H9 (cell line): ENCODE results near the gene PRSS50. TPM values are rescaled to one million over a fixed set of nuclear protein-coding genes. Genes with fewer than 3 reads are reported as not detected.

Experiments used
- DNase-seq: peaks from one replicate; pipeline ENCODE4 v3.0.0-alpha.2; 2017
- H2AFZ ChIP-seq: one replicate; pipeline ENCODE4 v1.6.1; 2013; ENCODE audit warnings: mild to moderate bottlenecking, low read length, control low read depth, moderate library complexity
- H2AK5ac ChIP-seq: 2 replicates; pipeline ENCODE4 v1.6.1; 2013; ENCODE audit warnings: low read length, control low read depth, mixed read lengths; ENCODE audit not compliant: insufficient read length
- H2BK120ac ChIP-seq: one replicate; pipeline ENCODE4 v1.6.1; 2013; ENCODE audit warnings: low read depth, mild to moderate bottlenecking, low read length, control low read depth, inconsistent platforms; ENCODE audit not compliant: poor library complexity, severe bottlenecking
- H2BK12ac ChIP-seq: 2 replicates; pipeline ENCODE4 v1.6.1; 2013; ENCODE audit warnings: low read length, control low read depth, mixed read lengths, low read depth; ENCODE audit not compliant: insufficient read length
- H2BK15ac ChIP-seq: 2 replicates; pipeline ENCODE4 v1.6.1; 2013; ENCODE audit warnings: low read depth, low read length, control low read depth
- H2BK20ac ChIP-seq: one replicate; pipeline ENCODE4 v1.6.1; 2013; ENCODE audit warnings: low read depth, mild to moderate bottlenecking, low read length, control low read depth, inconsistent platforms; ENCODE audit not compliant: poor library complexity, severe bottlenecking
- H2BK5ac ChIP-seq: 2 replicates; pipeline ENCODE4 v1.6.1; 2013; ENCODE audit warnings: low read length, control low read depth, mixed read lengths; ENCODE audit not compliant: insufficient read length
- H3K14ac ChIP-seq: 2 replicates; pipeline ENCODE4 v1.6.1; 2013; ENCODE audit warnings: low read length, control low read depth; ENCODE audit not compliant: insufficient read depth
- H3K18ac ChIP-seq: 2 replicates; pipeline ENCODE4 v1.6.1; 2013; ENCODE audit warnings: low read depth, mild to moderate bottlenecking, mixed read lengths, low read length, control low read depth; ENCODE audit not compliant: insufficient read length
- H3K23ac ChIP-seq: 2 replicates; pipeline ENCODE4 v1.6.1; 2013; ENCODE audit warnings: low read length, control low read depth, mixed read lengths, low read depth; ENCODE audit not compliant: insufficient read length
- H3K23me2 ChIP-seq: 2 replicates; pipeline ENCODE4 v1.6.1; 2013; ENCODE audit warnings: low read depth, mild to moderate bottlenecking, mixed read lengths, low read length, control low read depth; ENCODE audit not compliant: insufficient read length, poor library complexity, severe bottlenecking
- H3K27ac ChIP-seq: 2 replicates; pipeline ENCODE4 v1.5.1; 2013; ENCODE audit warnings: low read length, control low read depth, mixed read lengths, low read depth; ENCODE audit not compliant: insufficient read length
- H3K27me3 ChIP-seq: 2 replicates; pipeline ENCODE4 v1.6.1; 2013; ENCODE audit warnings: low read length, control low read depth, inconsistent platforms; ENCODE audit not compliant: insufficient read depth
- H3K4ac ChIP-seq: 2 replicates; pipeline ENCODE4 v1.6.1; 2013; ENCODE audit warnings: low read depth, mild to moderate bottlenecking, control low read depth, inconsistent platforms, low read length, moderate library complexity
- H3K4me1 ChIP-seq: 2 replicates; pipeline ENCODE4 v1.6.1; 2013; ENCODE audit warnings: low read length, control low read depth, inconsistent platforms; ENCODE audit not compliant: insufficient read depth
- H3K4me2 ChIP-seq: 2 replicates; pipeline ENCODE4 v1.6.1; 2013; ENCODE audit warnings: low read length, control low read depth, mixed read lengths; ENCODE audit not compliant: insufficient read length, insufficient read depth
- H3K56ac ChIP-seq: 2 replicates; pipeline ENCODE4 v1.6.1; 2013; ENCODE audit warnings: low read depth, mild to moderate bottlenecking, mixed read lengths, low read length, control low read depth; ENCODE audit not compliant: insufficient read length
- H3K79me1 ChIP-seq: 2 replicates; pipeline ENCODE4 v1.6.1; 2013; ENCODE audit warnings: low read depth, mild to moderate bottlenecking, moderate library complexity, low read length, control low read depth, inconsistent platforms; ENCODE audit not compliant: insufficient read depth, poor library complexity, severe bottlenecking
- H3K79me2 ChIP-seq: 2 replicates; pipeline ENCODE4 v1.6.1; 2013; ENCODE audit warnings: low read length, control low read depth, inconsistent platforms; ENCODE audit not compliant: insufficient read depth
- H3K9ac ChIP-seq: 2 replicates; pipeline ENCODE4 v1.6.1; 2013; ENCODE audit warnings: low read length, control low read depth, mixed read lengths; ENCODE audit not compliant: insufficient read length; ENCODE audit errors: extremely low read depth
- H3K9me3 ChIP-seq: one replicate; pipeline ENCODE4 v1.6.1; 2013; ENCODE audit warnings: low read depth, low read length, inconsistent platforms; ENCODE audit not compliant: control insufficient read depth
- H3T11ph ChIP-seq: one replicate; pipeline ENCODE4 v1.6.1; 2013; ENCODE audit warnings: mild to moderate bottlenecking, low read length, control low read depth, inconsistent platforms
- H4K20me1 ChIP-seq: one replicate; pipeline ENCODE4 v1.6.1; 2013; ENCODE audit not compliant: control insufficient read depth, insufficient read length, insufficient read depth
- H4K5ac ChIP-seq: 2 replicates; pipeline ENCODE4 v1.6.1; 2013; ENCODE audit warnings: low read depth, mild to moderate bottlenecking, mixed read lengths, low read length, control low read depth; ENCODE audit not compliant: insufficient read length
- H4K8ac ChIP-seq: replicated peaks from 2 replicates; pipeline ENCODE4 v1.6.1; 2013; ENCODE audit warnings: low read length, control low read depth, mixed read lengths, low read depth; ENCODE audit not compliant: insufficient read length
- H4K91ac ChIP-seq: 2 replicates; pipeline ENCODE4 v1.6.1; 2013; ENCODE audit warnings: low read depth, mild to moderate bottlenecking, moderate library complexity, mixed read lengths, low read length, control low read depth; ENCODE audit not compliant: insufficient read length
- H3K27ac Mint-ChIP-seq, 3 experiments: 2 replicates in 2 of 3; 3 replicates in 1 of 3; pipeline ENCODE4 v1.8.0; 2020 to 2021; ENCODE audit warnings: mixed read lengths in 3 of 3, mild to moderate bottlenecking in 1 of 3, moderate library complexity in 1 of 3
- H3K27me3 Mint-ChIP-seq: 2 replicates; pipeline ENCODE4 v1.8.0; 2021; ENCODE audit warnings: low read depth, mild to moderate bottlenecking, moderate library complexity, mixed read lengths
- H3K36me3 Mint-ChIP-seq, 3 experiments: 2 replicates in 2 of 3; 3 replicates in 1 of 3; pipeline ENCODE4 v1.8.0; 2020 to 2021; ENCODE audit warnings: low read depth in 3 of 3, mixed read lengths in 3 of 3; ENCODE audit not compliant: insufficient read depth in 1 of 3
- H3K4me1 Mint-ChIP-seq, 2 experiments: 2 replicates each; pipeline ENCODE4 v1.8.0; 2020; ENCODE audit warnings: mixed read lengths in 2 of 2
- H3K4me3 Mint-ChIP-seq, 2 experiments: 2 replicates in 1 of 2; 3 replicates in 1 of 2; pipeline ENCODE4 v1.8.0; 2020 to 2021; ENCODE audit warnings: mild to moderate bottlenecking in 2 of 2, mixed read lengths in 2 of 2, moderate library complexity in 1 of 2
- H3K9me3 Mint-ChIP-seq, 2 experiments: 2 replicates in 1 of 2; 3 replicates in 1 of 2; pipeline ENCODE4 v1.8.0; 2020; ENCODE audit warnings: mild to moderate bottlenecking in 2 of 2, mixed read lengths in 2 of 2, moderate library complexity in 1 of 2
- CTCF ChIP-seq: fragments of 200-600 bp; sonication (generic); conservative IDR thresholded peaks from 3 replicates; pipeline ENCODE4 v1.8.0; 2021; ENCODE audit warnings: antibody characterized with exemption, mild to moderate bottlenecking
- WGBS: extraction: QIAGEN DNeasy Blood & Tissue Kit; methylation state at CpG from one replicate; pipeline ENCODE4 v1.1.7; 2013; ENCODE audit warnings: missing lambda C conversion rate, low lambda C conversion rate, mixed read lengths; ENCODE audit not compliant: insufficient read length; ENCODE audit errors: extremely low coverage; 5-methylcytosine and 5-hydroxymethylcytosine counted together
- total RNA-seq: library from RNA; stranded (reverse); gene quantifications from 2 replicates; pipeline ENCODE4 v1.2.1, GENCODE V29; 2021

The PRSS50 gene
- total RNA-seq, 1 experiment from 2014 or later = 0.24 TPM

GRCh38 chr3:46714728-46715506 lies 2.8 kb downstream of the PRSS50 start:
- Histone ChIP-seq H3K9ac (no peak overlapping the region), H3K23ac (no peak overlapping the region), H3K79me1 (no peaks in the 10 kb centered on the region), H2BK15ac (no peak overlapping the region), H2AFZ (no peak overlapping the region), H3K27me3 (no peaks in the 10 kb centered on the region), H4K8ac (no peak overlapping the region), H4K20me1 (no peaks in the 10 kb centered on the region), H3K4me2 (no peak overlapping the region), H3K18ac (no peak overlapping the region), H2BK120ac (no peak overlapping the region), H3K79me2 (no peaks in the 10 kb centered on the region), H2AK5ac (no peak overlapping the region), H3K14ac (no peak overlapping the region), H3K56ac (no peak overlapping the region), H4K91ac (no peak overlapping the region), H3K4me1 (no peaks in the 10 kb centered on the region), H2BK12ac (no peak overlapping the region), H3K23me2 (no peaks in the 10 kb centered on the region), H2BK5ac (no peak overlapping the region), H3K27ac (no peak overlapping the region), H3K4ac (no peak overlapping the region), H3T11ph (no peak overlapping the region), H4K5ac (no peak overlapping the region), H3K9me3 (no peaks in the 10 kb centered on the region), H2BK20ac (no peak overlapping the region)
- no peak overlapping the region; a peak in 1 of 7 replicates for H3K27ac Mint-ChIP-seq
- H3K4me3 Mint-ChIP-seq = no peak overlapping the region; a peak in 1 of 5 replicates
- peaks cover 5% of the 10 kb centered on the region in 2 experiments for H3K4me1 Mint-ChIP-seq
- no peaks in the 10 kb centered on the region; the same call in none of the 2 replicates for H3K27me3 Mint-ChIP-seq
- DNase-seq = peak; percentile 17
- TF ChIP-seq CTCF = no peak
- H3K9me3 Mint-ChIP-seq = no peaks in the 10 kb centered on the region
- no CpG with 5 or more reads among the region's 10 CpGs for WGBS
- no peaks in the 10 kb centered on the region for H3K36me3 Mint-ChIP-seq
